Measurements from ENCODE around the gene WDR82.

DNA sequence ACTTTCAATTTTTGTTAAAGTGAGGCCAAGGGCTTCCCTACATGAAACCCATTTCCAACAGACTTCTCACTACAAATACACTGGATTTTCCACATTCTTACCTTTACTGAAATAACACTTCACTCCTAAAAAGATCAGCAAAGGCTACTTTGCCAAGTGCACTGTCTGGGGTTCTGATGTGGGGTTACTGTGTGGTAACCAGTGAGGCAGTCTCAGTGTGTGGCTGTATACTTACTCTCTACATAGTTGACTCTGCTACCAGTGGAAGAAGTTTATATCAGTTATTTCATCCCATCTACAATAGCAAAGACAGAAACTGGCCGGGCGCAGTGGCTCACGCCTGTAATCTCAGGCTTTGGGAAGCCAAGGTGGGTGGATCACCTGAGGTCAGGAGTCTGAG, 5.6 kb downstream of the WDR82 start:
- TF ChIP-seq, protein P1, sequence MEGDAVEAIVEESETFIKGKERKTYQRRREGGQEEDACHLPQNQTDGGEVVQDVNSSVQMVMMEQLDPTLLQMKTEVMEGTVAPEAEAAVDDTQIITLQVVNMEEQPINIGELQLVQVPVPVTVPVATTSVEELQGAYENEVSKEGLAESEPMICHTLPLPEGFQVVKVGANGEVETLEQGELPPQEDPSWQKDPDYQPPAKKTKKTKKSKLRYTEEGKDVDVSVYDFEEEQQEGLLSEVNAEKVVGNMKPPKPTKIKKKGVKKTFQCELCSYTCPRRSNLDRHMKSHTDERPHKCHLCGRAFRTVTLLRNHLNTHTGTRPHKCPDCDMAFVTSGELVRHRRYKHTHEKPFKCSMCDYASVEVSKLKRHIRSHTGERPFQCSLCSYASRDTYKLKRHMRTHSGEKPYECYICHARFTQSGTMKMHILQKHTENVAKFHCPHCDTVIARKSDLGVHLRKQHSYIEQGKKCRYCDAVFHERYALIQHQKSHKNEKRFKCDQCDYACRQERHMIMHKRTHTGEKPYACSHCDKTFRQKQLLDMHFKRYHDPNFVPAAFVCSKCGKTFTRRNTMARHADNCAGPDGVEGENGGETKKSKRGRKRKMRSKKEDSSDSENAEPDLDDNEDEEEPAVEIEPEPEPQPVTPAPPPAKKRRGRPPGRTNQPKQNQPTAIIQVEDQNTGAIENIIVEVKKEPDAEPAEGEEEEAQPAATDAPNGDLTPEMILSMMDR (IDR thresholded peaks at IDR 0.05), result no peak
- TF ChIP-seq POLR2A (IDR thresholded peaks at IDR 0.05) (no peak), EP300 (IDR thresholded peaks at IDR 0.05) (no peak), POLR2AphosphoS5 (IDR thresholded peaks at IDR 0.05) (no peak)
